Stimulated activated CD8-positive, alpha-beta memory T cell treated with anti-CD3 and anti-CD28 coated beads, Interleukin-15, amount 100 ng/mL, for 48 hours (primary cell): ENCODE data around the gene FGF11.
"Not testable (repeated sequence)": the region's sequence is repeated elsewhere in the genome, so short reads cannot be mapped to it uniquely, and the experiment has no call there.

ENCODE experiments used
- DNase-seq, 2 donors: peaks; one replicate each; pipeline ENCODE4 v3.0.0-alpha.2; 2020; ENCODE audit warnings: low read depth in 2 of 2

FGF11 gene

GRCh38 chr17:7460850-7461660 is 21.7 kb downstream of the FGF11 start:
- DNase-seq = no peak

GRCh38 chr17:7462474-7463371 is 23.4 kb downstream of the FGF11 start:
- DNase-seq = no peak

DNA sequence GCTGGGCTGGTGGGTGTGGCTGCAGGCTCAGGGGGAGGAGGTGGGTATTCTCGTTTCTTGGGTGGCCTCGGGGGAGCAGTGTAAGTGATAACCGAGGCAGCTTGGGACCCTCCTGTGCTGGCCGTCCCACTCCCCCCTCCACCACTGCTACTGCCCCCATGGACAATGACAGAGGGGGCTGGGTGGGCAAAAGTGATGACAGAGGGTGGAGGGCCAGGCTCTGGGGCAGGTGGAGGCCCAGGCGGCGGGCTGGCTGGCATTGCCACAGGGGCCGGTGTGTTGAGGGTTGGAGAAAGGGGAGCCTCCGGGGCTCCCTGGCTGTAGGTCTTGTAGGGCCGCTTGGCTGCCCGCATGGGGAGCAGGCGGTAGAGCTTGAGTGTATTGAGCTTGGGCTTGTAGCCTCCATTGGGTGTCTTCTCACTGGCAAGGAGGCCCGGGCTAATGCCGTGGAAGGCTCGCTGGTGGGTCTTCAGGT is 24.1 kb downstream of the FGF11 start:
- no peak for DNase-seq

DNA sequence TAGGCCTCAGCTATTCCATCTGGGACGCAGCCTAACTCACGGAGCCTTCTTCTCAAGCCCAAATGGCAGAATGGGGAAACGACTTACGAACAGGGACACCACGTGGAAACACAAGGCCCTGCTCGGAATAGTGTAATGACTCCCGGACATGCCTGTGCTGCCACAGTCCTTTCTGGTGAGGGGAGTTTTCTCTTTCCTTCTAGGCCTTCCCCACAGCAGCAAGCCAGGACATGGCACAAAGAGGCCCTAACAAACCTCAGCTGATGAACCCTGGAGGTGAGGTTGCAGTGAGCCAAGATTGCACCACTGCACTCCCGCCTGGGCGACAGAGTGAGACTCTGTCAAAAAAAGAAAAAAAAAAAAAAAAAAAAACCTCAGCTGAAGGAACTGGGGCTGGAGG is 24.8 kb downstream of the FGF11 start:
- DNase-seq = no peak

GRCh38 chr17:7465597-7466275 is 26.4 kb downstream of the FGF11 start:
- DNase-seq = no peak

DNA sequence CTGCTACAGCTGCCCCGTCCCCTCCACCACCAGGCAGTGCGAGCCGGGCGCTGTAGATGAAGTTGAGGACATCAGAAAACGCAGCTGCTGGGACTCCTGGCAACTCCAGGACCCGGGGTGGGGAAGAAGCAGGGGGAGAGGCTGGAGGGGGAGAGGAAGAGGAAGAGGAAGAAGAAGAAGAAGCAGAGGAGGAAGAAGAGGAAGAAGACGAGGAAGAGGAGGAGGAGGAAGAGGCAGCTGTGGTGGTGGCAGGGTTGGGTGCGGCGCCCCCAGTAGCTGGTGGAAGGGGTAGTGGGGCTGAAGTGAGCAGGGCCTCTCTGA is 27.0 kb downstream of the FGF11 start:
- no peak for DNase-seq

DNA sequence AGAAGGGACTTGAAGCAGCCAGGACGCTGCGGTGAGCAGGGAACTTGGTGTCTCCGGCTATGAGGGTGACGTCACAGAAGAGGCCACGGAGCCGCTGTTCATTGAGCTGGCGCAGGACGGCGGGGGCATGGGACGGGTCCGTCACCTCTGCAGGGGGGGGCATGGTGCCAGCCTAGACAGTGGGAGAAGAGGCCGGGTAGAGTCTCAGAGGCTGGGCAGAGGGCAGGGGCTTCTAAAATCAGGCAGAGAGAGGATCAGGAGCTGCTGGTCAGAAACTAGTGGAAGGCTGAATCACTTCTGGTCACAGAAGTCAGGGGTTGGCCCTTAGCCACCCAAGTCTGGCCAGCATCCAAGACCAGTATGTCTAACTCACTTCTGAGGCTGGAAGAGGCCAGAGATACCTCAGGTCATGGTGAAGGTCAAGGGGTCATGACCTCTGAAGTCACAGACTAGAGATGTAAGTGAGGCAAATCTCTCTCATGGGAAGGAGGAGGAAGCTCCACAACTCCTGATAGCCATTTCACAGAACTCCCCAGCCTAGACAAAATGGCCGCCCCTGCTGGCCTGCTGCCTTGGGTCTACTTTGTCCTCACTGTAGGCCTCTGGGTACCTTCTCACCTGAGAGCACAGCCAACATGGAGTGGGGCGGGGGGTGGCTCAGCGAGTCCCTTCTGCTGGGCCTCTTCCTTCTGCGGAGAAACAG is 27.5 kb downstream of the FGF11 start:
- no peak for DNase-seq

- DNase-seq = no peak
Observed at GRCh38 chr17:7467498-7467897, 28.2 kb downstream of the FGF11 start.

GRCh38 chr17:7468290-7468689 is 29.0 kb downstream of the FGF11 start:
- DNase-seq = no peak

DNA sequence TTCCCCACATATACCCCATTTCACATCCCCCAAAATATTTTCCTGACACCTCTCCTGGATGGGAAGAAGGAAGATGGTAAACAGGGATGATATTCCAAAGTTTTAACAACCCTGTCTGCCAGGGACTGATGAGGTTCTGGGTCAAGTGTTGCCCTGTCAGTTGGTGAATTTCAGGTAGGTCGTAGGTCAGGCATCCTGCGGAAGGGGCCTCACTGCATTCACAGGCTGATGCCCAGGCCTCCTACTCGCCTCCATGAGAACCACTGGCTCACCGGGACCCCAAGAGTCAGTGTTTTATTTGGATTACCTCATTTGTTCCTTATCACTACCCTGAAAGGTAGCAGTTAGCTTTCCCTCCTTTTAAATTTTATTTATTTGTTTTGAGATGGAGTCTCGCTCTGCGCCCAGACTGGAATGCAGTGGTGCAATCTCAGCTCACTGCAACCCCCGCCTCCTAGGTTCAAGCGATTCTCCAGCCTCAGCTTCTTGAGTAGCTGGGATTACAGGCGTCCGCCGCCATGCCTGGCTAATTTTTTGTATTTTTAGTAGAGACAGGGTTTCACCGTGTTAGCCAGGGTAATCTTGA is 29.6 kb downstream of the FGF11 start:
- DNase-seq = no peak

DNA sequence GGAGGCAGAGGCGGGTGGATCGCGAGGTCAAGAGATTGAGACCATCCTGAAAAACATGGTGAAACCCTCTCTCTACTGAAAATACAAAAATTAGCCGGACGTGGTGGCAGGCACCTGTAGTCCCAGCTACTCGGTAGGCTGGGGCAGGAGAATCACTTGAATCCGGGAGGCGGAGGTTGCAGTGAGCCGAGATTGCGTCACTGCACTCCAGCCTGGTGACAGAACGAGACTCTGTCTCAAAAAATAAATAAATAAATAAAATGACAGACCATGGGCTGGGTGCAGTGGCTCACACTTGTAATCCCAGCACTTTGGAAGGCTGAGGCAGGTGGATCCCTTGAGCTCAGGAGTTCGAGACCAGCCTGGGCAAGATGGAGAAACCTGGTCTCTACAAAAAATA is 30.5 kb downstream of the FGF11 start:
- not testable (repeated sequence) for DNase-seq

GRCh38 chr17:7470457-7470973 is 31.2 kb downstream of the FGF11 start:
- not testable (repeated sequence) for DNase-seq

DNA sequence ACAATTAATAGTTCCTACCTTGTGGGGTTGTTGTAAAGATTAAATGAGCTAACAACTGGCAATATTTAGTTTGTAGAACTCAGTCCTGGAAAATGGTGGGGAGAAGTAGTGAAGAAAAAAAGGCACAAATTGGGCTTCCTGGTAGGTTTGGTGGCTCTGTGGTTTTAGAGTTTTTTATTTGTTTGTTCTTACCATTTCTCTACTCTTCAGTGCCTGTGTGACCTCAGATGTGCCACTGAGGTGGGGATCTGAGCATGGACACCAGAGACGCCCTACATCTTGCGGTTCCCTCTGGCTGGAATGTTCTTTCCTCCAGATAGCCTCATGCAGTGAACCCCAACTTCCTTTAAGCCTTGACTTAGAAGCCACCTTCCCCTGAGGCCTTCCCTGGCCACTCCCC is 32.4 kb downstream of the FGF11 start:
- DNase-seq = no peak

DNA sequence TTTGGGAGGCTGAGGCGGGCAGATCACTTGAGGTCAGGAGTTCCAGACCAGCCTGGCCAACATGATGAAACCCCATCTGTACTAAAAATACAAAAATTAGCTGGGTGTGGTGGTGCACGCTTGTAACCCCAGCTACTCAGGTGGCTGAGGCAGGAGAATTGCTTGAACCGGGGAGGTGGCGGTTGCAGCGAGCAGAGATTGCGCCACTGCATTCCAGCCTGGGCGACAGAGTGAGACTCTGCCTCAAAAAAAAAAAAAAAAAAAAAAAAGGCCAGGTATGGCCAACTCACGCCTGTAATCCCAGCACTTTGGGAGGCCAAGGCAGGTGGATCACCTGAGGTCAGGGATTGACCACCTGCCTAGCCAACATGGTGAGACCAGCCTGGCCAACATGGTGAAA is 35.5 kb downstream of the FGF11 start:
- DNase-seq = not testable (repeated sequence)

DNA sequence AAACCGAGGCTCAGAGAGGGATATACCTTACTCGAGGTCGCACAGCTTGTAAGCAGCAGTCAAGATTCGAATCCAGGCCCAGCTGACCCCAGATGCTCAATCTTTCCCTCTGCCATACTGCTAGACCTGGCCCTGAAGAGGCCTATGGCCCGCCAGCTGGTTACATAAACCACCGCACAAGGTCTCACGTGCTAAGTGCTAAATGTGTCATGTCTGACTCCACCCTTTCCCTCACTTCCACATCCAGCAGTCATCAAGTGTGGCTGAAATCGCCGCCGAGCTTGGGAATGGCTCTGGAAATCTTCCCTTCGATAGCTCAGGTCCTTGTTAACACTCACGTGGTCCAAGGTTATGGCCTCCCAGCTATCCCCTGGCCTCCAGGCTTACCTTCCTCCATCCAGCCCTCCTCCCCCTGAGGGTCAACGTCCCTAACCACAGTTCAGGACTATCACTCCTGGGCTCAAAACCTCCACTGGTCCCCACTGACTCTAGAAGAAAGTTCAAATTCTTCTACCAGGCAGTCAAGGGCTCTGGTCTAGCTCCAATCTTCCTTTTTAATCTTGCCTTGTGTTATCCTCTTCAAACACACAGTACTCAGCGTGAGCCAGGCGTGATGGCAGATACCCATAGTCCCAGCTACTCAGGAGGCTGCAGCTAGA is 36.6 kb downstream of the FGF11 start:
- no peak for DNase-seq

GRCh38 chr17:7476494-7476893 is 37.2 kb downstream of the FGF11 start:
- DNase-seq = no peak

DNA sequence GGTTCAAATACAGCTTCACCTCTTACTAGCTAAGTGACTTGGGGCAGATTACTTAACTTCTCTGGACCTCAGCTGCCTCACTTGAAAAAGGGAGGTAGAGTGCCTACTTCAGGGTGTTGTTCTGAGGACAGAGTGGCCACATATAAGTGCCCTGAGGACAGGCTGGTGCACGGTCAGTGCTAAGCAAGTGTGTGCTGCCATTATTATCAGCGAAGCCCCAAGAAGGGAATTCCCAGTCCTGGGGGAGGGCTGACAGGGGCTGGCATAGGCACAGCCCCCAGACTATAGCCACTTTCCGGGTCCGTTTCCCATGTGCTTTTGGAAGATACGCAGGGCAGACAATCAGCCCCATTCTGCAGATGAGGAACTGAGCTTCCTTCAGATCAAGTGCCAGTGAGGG is 37.6 kb downstream of the FGF11 start:
- no peak for DNase-seq

DNA sequence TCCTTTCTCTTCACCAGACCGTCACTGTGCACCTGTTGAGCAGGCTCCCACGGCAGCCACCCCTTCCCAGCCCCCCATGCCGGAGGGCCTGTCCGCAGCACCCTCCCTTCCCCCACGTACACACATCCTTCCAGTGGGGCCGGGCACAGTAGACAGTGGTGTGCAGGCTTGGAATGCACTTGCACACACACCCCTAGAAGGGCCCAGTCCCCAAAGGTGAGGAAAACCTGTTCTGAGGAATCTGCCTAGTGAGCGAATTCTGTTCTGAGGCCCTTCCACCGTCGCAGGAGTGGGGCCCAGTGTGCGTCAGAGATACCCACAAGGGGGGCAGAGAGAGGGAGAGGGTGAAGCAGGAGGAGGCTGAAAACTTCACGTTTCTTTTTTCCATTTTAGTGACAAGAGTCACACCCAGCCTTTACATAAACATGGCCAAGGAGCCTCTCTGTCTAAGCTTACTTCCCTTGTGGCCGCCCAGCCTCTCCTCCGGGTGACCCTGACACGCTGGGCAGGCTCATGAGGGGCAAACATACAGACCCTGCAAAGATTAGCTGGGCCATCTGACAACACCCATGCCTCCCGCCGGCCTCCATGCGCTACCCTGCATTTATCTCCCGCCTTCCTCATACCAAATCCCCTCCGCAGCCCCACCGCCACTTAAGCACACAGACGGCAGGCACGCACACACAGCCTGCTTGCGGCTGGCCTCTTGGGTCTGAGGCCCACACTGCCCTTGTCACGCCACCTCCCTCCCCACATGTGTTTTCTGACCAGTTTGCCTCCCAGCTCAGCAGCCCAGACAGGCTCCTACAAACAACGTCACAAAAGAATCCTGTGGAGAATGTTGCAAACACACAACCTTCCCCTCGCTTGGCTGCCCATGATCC is 38.3 kb downstream of the FGF11 start:
- DNase-seq = no peak
